ENCODE data around the gene POLG. TPM values are rescaled to one million over a fixed set of nuclear protein-coding genes. Genes with fewer than 3 reads are reported as not detected.

POLG gene
- polyA plus RNA-seq, 1 donor from 2014 or later = 47.9 TPM

- H3F3A ChIP-seq (ENCODE audit: insufficient read depth, low read length, poor library complexity, severe bottlenecking) = peaks cover 6% of the 10 kb centered on the region
- no peaks in the 10 kb centered on the region for H3K36me3 ChIP-seq (ENCODE audit: insufficient read depth, low read length)
- H4K20me1 ChIP-seq (ENCODE audit: insufficient read depth) = no peaks in the 10 kb centered on the region
- no peak overlapping the region for H3K27ac ChIP-seq (ENCODE audit: low read length)
- peak overlapping the region; percentile 31 for H3K9ac ChIP-seq (ENCODE audit: low read length)
- peak overlapping the region; percentile 93 for H3K4me3 ChIP-seq (ENCODE audit: low read length)
- H3K4me2 ChIP-seq (ENCODE audit: low read length) = no peak overlapping the region
- no peak overlapping the region for H2AFZ ChIP-seq (ENCODE audit: low read depth, low read length)
- peaks cover 67% of the 10 kb centered on the region for H3K79me2 ChIP-seq (replicated peaks; ENCODE audit: insufficient read depth, low read length)
- H3K9me2 ChIP-seq (ENCODE audit: insufficient read depth, low read length) = no peaks in the 10 kb centered on the region
- H3K9me3 ChIP-seq (ENCODE audit: low read length) = no peaks in the 10 kb centered on the region
- TF ChIP-seq SMC3 (conservative IDR thresholded peaks at IDR 0.05; ENCODE audit: poor library complexity) = no peak
- no peak for TF ChIP-seq REST (IDR thresholded peaks at IDR 0.05; ENCODE audit: borderline replicate concordance)
- peaks cover 69% of the 10 kb centered on the region for H3K27me3 ChIP-seq (ENCODE audit: insufficient read depth, low read depth, low read length)
Observed at GRCh38 chr15:89364741-89365450, 30.3 kb upstream of the POLG start.

- no peak overlapping the region for H3K27ac ChIP-seq (ENCODE audit: low read length)
- H3K4me3 ChIP-seq (ENCODE audit: low read length) = peak overlapping the region; percentile 93
- H3K36me3 ChIP-seq (ENCODE audit: insufficient read depth, low read length) = no peaks in the 10 kb centered on the region
- H3F3A ChIP-seq (ENCODE audit: insufficient read depth, low read length, poor library complexity, severe bottlenecking) = peaks cover 6% of the 10 kb centered on the region
- H3K9me3 ChIP-seq (ENCODE audit: low read length) = no peaks in the 10 kb centered on the region
- H3K79me2 ChIP-seq (replicated peaks; ENCODE audit: insufficient read depth, low read length) = peaks cover 62% of the 10 kb centered on the region
- H2AFZ ChIP-seq (ENCODE audit: low read depth, low read length) = no peak overlapping the region
- TF ChIP-seq CTCF (IDR thresholded peaks at IDR 0.05; ENCODE audit: poor library complexity, severe bottlenecking) (no peak), TAF1 (IDR thresholded peaks at IDR 0.05; ENCODE audit: low read depth) (no peak), RAD21 (conservative IDR thresholded peaks at IDR 0.05) (no peak), EZH2 (IDR thresholded peaks at IDR 0.05; ENCODE audit: borderline replicate concordance, insufficient read depth, low read length, poor library complexity, severe bottlenecking) (no peak), POLR2AphosphoS5 (IDR thresholded peaks at IDR 0.05) (no peak)
- no peaks in the 10 kb centered on the region for H3K9me2 ChIP-seq (ENCODE audit: insufficient read depth, low read length)
- no peaks in the 10 kb centered on the region for H4K20me1 ChIP-seq (ENCODE audit: insufficient read depth)
- peaks cover 69% of the 10 kb centered on the region for H3K27me3 ChIP-seq (ENCODE audit: insufficient read depth, low read depth, low read length)
- H3K9ac ChIP-seq (ENCODE audit: low read length) = no peak overlapping the region
- no peak overlapping the region for H3K4me2 ChIP-seq (ENCODE audit: low read length)
Observed at GRCh38 chr15:89364341-89364740, 29.7 kb upstream of the POLG start.

GRCh38 chr15:89363770-89364169, 29.1 kb upstream of the POLG start:
- H3K27me3 ChIP-seq (ENCODE audit: insufficient read depth, low read depth, low read length) = peaks cover 66% of the 10 kb centered on the region
- H3K79me2 ChIP-seq (replicated peaks; ENCODE audit: insufficient read depth, low read length) = peaks cover 56% of the 10 kb centered on the region
- peak overlapping the region; percentile 92 for H3K9ac ChIP-seq (ENCODE audit: low read length)
- H2AFZ ChIP-seq (ENCODE audit: low read depth, low read length) = no peak overlapping the region
- H4K20me1 ChIP-seq (ENCODE audit: insufficient read depth) = no peaks in the 10 kb centered on the region
- H3K9me3 ChIP-seq (ENCODE audit: low read length) = no peaks in the 10 kb centered on the region
- H3F3A ChIP-seq (ENCODE audit: insufficient read depth, low read length, poor library complexity, severe bottlenecking) = peaks cover 6% of the 10 kb centered on the region
- H3K27ac ChIP-seq (ENCODE audit: low read length) = no peak overlapping the region
- H3K4me2 ChIP-seq (ENCODE audit: low read length) = peak overlapping the region; percentile 9
- TF ChIP-seq TAF1 (IDR thresholded peaks at IDR 0.05; ENCODE audit: low read depth) (no peak), REST (IDR thresholded peaks at IDR 0.05; ENCODE audit: borderline replicate concordance) (no peak), EP300 (conservative IDR thresholded peaks at IDR 0.05; ENCODE audit: poor library complexity, severe bottlenecking) (no peak), POLR2AphosphoS5 (IDR thresholded peaks at IDR 0.05) (no peak), MXI1 (conservative IDR thresholded peaks at IDR 0.05; ENCODE audit: poor library complexity, severe bottlenecking) (no peak), RAD21 (conservative IDR thresholded peaks at IDR 0.05) (no peak), SMC3 (conservative IDR thresholded peaks at IDR 0.05; ENCODE audit: poor library complexity) (no peak), CTCF (IDR thresholded peaks at IDR 0.05; ENCODE audit: poor library complexity, severe bottlenecking) (no peak), EZH2 (IDR thresholded peaks at IDR 0.05; ENCODE audit: borderline replicate concordance, insufficient read depth, low read length, poor library complexity, severe bottlenecking) (no peak)
- no peaks in the 10 kb centered on the region for H3K36me3 ChIP-seq (ENCODE audit: insufficient read depth, low read length)
- peak overlapping the region; percentile 93 for H3K4me3 ChIP-seq (ENCODE audit: low read length)
- no peaks in the 10 kb centered on the region for H3K9me2 ChIP-seq (ENCODE audit: insufficient read depth, low read length)

Measured in neural cell (in vitro differentiated cells).